Activated CD4-positive, CD25-positive, alpha-beta regulatory T cell treated with anti-CD3 and anti-CD28 coated beads, Interleukin-2, amount 50 U/mL, for 16 hours (primary cell): Measurements from ENCODE around the gene C12orf76.
"Not testable (repeated sequence)": the region's sequence is repeated elsewhere in the genome, so short reads cannot be mapped to it uniquely, and the experiment has no call there.

Experiments used
- DNase-seq: peaks from one replicate; pipeline ENCODE4 v3.0.0-alpha.2; 2020; ENCODE audit warnings: low read depth, low spot score

The C12orf76 gene, protein sequence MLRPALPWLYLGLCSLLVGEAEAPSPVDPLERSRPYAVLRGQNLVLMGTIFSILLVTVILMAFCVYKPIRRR

DNA sequence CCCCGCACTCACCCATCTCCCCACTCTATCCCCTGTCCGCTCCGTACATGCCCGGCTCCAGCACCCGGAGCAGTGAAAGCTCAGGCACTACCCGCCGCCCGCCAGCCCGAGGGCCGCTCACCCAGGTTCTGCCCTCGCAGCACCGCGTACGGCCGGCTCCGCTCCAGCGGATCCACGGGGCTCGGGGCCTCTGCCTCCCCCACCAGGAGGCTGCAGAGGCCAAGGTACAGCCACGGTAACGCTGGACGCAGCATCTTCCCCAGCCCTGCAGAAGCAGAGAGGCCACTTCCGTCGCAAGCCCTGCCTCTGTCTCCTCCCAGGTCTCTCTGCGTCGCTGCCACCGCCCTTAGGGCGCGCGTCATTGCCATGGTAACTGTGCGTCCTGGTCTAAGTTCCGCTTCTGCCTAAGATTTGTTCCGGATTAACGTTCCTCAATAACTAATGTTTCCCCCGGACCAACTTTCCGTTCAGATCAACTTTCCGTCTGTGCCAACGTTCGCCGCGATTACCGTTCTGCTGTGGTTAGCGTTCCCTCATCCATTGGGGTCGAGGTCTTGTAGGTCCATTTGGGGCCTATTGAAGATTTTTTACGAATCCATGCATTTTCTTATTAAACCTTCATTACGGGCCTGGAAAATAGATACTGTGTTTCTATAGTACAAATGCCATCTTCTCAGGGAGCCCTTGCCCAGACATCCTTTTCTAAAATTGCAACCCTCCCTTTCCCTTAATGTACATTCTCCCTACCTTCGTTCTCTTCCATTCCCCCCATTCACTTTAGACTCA, at the start of gene C12orf76:
TSS of gene C12orf76 (minus strand) at position 281 of the 786 bp plus-strand sequence. CDS start at position 254, 27 bp downstream.
- DNase-seq: peak; percentile 79

GRCh38 chr12:110093631-110094311, 45.4 kb upstream of the C12orf76 start:
- no peak for DNase-seq

DNA sequence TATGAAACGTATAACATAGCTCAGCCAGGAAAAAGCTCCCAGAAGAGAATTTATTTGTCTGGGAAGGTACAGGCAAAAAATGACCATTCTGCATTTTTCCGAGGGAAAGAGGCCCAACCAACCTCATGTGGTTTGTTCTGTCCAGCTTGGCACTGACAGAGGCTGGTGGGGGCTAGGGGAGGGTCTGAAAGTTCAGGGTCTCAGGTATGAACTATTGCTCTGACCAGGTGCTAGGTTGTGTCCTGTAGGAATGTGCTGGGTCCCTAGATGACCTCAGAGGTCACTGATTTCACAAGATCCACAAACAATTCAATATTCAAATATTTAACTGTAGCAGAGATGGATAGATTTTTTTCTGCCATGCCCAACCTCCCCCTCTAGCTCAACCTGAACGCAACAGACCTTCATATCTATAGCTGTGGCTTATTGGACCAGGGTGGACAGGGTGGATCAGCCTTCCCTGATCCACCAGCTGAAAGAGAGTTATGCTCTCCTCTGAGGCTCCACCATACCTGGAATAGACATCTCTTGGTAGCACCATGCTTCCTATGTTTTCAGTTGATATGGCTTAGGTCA, 42.9 kb upstream of the C12orf76 start:
- no peak for DNase-seq

DNA sequence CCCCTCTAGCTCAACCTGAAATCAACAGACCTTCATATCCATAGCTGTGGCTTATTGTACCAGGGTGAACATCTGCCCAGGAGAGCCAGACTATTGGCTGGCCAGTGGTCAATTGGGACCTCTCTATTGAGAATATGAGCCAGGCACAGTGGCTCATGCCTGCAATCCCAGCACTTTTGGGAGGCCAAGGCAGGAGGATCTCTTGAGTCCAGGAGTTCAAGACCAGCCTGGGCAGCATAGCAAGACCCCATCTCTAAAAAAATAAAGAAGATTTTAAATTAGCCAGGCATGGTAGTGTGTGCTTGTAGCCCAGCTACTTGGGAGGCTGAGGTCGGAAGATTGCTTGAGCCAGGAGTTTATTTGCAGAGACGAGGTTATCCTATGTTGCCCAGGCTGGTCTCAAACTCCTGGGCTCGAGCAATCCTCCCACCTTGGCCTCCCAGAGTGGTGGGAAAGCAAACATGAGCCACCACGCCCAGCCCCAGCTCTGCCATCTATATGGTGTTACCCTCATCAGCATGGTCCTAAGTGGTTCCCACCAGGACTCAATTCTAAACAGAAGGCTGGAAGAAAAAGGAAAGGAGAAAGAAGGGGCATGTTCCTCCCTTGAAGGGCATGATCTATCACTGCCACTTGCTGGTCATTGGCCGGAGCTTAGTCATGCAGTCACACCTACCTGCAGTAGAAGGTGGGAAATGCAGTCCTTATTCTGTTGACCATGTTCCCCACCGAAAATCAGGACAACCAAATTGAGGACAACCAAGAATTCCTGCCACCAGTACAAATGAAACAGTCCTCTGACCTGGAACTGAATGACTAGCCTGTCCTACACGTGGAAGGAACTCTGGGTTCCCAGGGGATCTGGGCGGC, 42.2 kb upstream of the C12orf76 start:
- DNase-seq: no peak

DNA sequence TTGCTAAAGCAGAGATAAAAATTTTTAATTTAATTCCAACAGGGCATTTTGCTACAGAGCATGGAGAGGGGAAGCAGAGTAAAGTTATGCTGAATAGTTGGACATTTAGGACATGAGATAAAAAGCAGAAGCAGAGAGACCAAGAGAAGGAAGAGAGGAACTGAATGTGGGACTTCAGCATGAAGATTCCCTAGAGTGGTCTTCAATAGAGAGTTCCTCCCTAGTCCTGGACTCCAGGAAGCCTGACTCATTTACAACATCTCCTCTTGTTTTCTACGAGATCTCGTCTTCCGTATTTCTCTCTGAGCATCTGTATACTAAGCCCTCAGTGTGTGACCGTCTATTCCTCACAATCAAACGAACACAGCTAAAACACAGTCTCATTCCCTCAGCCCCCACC, 40.6 kb upstream of the C12orf76 start:
- DNase-seq: no peak

DNA sequence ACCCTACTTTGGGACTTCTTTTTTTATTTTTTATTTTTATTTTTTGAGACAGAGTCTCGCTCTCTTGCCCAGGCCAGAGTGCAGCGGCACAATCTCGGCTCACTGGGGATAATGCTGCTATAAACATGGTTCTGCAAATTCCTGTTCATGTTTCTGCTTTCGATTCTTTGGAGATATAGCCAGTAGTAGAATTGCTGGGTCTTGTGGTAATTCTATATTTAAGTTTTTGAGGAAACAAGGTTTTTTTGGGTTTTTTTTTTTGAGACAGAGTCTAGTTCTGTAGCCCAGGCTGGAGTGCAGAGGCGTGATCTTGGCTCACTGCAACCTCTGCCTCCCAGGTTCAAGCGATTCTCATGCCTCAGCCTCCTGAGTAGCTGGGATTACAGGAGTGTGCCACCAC, 39.9 kb upstream of the C12orf76 start:
- not testable (repeated sequence) for DNase-seq

GRCh38 chr12:110084314-110085015, 36.1 kb upstream of the C12orf76 start:
- no peak for DNase-seq

DNA sequence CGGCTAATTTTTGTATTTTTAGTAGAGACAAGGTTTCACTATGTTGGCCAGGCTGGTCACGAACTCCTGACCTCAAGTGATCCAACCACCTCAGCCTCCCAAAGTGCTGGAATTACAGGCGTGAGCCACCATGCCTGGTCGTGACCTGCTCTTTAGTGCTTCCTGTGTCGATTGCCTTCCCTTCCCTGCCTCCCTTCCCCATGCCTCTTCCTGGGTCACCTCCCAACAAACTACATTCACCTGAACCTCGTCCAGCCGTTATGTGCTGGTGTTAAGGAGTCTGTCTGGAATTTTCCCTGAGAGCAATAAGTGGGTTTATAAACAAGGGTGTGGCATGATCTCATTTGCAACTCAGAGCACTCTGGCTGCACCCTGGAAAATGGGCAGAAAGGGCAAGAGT, 32.1 kb upstream of the C12orf76 start:
- DNase-seq: no peak

DNA sequence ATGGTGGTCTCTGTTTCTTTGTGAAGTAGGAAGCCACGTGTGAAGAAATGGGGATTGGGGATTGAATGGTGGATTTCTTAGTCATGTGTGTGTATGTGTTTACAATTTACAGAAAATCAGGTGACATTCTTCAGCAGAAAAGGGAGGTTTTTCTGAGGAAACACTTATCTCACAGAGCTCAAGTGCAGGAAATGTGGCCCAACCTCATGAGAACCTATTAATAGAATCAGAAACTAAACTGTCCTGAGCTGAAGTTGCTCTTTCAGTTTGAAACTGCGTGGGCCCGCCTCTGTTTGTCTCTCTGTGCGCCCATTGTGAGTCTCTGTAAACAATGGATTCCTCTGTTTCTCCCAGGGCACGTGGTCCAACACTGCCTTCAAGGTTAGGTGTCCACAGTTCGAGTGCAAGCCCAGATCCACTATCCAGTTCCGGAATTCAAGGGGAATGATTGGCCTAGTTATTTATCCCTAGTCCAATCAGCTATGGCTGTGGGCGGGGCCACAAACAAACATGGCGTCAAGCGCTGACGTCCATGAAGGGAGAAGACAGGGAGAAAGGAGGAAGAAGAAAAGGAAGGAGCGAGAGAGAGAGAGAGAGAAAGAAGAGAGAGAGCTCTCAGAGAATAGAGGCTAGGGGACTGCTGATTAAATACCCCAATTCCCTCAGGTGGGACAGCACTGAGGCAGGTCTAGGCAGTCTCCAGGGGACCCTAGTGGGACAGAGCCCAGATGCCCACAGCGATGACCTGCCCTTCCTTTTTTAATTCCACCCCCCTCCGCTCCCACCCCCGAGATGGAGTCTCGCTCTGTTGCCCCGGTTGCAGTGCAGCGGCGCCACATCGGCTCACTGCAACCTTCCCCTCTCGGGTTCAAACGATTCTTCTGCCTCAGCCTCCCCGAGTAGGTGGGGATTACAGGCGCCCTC, 31.4 kb upstream of the C12orf76 start:
- peak; percentile 41 for DNase-seq

GRCh38 chr12:110077800-110078199, 29.5 kb upstream of the C12orf76 start:
- DNase-seq: no peak

DNA sequence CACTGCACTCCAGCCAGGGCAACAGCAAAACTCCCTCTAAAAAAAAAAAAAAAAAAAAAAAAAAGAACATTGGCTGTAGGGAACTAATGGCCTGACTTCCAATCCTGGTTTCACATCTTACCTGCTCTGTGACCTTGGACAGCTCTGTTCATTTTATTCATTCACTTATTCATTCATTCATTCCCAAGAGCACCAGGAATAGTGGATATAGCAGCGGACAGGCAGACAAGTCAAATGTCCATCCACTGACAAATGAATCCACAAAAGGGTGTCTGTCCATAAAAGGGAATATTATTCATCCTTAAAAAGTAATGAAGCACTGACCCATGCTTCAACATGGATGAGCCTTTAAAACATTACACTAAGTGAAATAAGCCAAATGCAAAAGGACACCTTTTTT, 27.6 kb upstream of the C12orf76 start:
- DNase-seq: no peak

DNA sequence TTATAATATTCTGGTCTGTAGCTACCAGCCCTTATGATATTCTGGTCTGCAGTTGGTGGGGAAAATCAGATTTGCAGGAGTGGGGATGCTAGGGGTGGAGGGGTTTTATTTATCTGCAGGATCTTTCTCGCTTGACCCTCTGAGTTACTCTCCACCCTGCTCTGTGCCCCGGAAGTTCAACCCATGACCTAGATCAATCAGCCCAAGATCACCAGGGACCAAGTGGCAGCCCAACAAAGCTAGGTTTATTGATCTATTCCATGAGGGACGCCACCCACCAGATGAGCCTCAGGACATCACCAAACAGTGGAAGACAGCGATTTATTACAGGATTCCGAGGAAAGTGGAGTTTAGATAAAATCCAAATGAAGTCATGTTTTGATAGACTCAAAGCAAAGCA, 25.8 kb upstream of the C12orf76 start:
- no peak for DNase-seq

GRCh38 chr12:110073049-110073831, 24.9 kb upstream of the C12orf76 start:
- no peak for DNase-seq

- not testable (repeated sequence) for DNase-seq
Measured at GRCh38 chr12:110072636-110073035, 24.3 kb upstream of the C12orf76 start.

GRCh38 chr12:110071967-110072366, 23.6 kb upstream of the C12orf76 start:
- DNase-seq: no peak

GRCh38 chr12:110071504-110071903, 23.2 kb upstream of the C12orf76 start:
- no peak for DNase-seq

DNA sequence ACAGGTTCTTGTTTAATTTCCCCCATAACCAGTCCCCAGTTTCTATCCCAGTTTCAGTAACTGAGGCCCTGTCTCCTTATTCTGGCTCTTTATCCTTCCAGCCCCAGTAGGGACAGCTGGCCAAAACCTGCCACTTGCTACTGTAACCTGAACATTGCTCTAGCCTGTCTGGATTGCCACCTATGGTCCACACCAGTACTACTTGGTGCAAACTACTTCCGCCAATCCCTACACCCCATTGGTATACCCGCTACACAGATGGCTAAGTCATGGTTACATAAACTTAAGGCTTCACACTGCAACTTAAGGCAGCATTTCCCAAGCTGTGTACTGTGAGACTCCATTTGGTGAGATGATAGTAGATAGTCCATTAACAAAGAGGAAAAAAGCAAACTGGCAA, 20.3 kb upstream of the C12orf76 start:
- DNase-seq: no peak

GRCh38 chr12:110068115-110068514, 19.8 kb upstream of the C12orf76 start:
- DNase-seq: not testable (repeated sequence)

DNA sequence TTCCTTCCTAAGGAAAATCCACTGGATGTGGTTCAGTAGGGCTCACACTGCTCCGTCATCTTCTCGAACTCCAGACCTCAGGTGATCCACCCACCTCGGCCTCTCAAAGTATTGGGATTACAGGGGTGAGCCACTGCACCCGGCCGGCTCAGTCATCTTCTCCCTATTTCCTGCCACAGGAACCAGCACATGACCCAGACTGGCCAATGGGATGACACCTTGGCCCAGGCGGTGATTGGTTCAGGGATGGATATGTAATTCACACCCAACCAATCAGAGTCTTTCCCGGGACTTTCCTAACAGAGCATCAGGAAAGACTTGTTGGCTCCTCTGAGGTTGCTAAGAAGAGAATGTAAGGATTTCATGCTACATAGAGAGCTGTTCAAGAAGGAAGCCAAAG, 19.2 kb upstream of the C12orf76 start:
- DNase-seq: no peak
